H1 (cell line): Measurements from ENCODE around the gene SCGB2A2. TPM values are rescaled to one million over a fixed set of nuclear protein-coding genes. Genes with fewer than 3 reads are reported as not detected.

Experiments used
- CTCF ChIA-PET: fragments of 300-600 bp; sonication (Branson Sonifier 250); formaldehyde crosslinking; loops from one replicate; lab custom pipeline; 2021; ENCODE audit not compliant: partially characterized antibody; lab: Charles Lee
- POLR2A ChIA-PET: fragments of 300-600 bp; sonication (Branson Sonifier 250); formaldehyde crosslinking; loops from one replicate; lab custom pipeline; 2021; ENCODE audit warnings: inconsistent platforms; ENCODE audit not compliant: partially characterized antibody; lab: Charles Lee
- DNase-seq, 2 experiments: peaks; one replicate each; pipeline versions ENCODE4 v3.0.0 to v3.0.0-alpha.2; 2010 to 2022; ENCODE audit warnings: low spot score in 2 of 2, low read depth in 1 of 2, mixed read lengths in 1 of 2
- FAIRE-seq: peaks from 2 replicates; lab custom pipeline; 2011; peaks lifted over from hg19 to GRCh38; lab: Jason Lieb, UNC
- H2AFZ ChIP-seq: 2 replicates; pipeline ENCODE4 v1.8.1; 2012; ENCODE audit warnings: low read length, inconsistent platforms
- H2AK5ac ChIP-seq: 2 replicates; pipeline ENCODE4 v1.6.1; 2013; ENCODE audit warnings: low read depth, low read length
- H2BK120ac ChIP-seq: replicated peaks from 2 replicates; pipeline ENCODE3; 2013; ENCODE audit warnings: low read depth, low read length, inconsistent platforms
- H2BK12ac ChIP-seq: 2 replicates; pipeline ENCODE4 v1.6.1; 2013; ENCODE audit warnings: low read depth, low read length
- H2BK15ac ChIP-seq: 2 replicates; pipeline ENCODE4 v1.6.1; 2013; ENCODE audit warnings: low read length
- H2BK20ac ChIP-seq: 2 replicates; pipeline ENCODE4 v1.6.1; 2013; ENCODE audit warnings: low read length
- H2BK5ac ChIP-seq: 2 replicates; pipeline ENCODE4 v1.6.1; 2013; ENCODE audit warnings: low read depth, low read length
- H3K14ac ChIP-seq: 2 replicates; pipeline ENCODE4 v1.6.1; 2013; ENCODE audit warnings: inconsistent platforms; ENCODE audit not compliant: insufficient read length
- H3K18ac ChIP-seq: 2 replicates; pipeline ENCODE4 v1.6.1; 2013; ENCODE audit warnings: low read length; ENCODE audit errors: extremely low read depth
- H3K23ac ChIP-seq: 2 replicates; pipeline ENCODE4 v1.6.1; 2013; ENCODE audit warnings: inconsistent platforms; ENCODE audit not compliant: insufficient read length
- H3K23me2 ChIP-seq: 2 replicates; pipeline ENCODE4 v1.6.1; 2013; ENCODE audit warnings: low read depth, low read length
- H3K27ac ChIP-seq: 2 replicates; pipeline ENCODE4 v1.6.1; 2011; ENCODE audit warnings: low read depth, low read length, inconsistent platforms
- H3K27me3 ChIP-seq, 4 experiments: replicated peaks in 1 of 4; 1 replicate in 1 of 4; 2 replicates in 3 of 4; pipeline versions ENCODE4 v1.6.1 to v1.8.1; 2011 to 2013; ENCODE audit warnings: low read length in 3 of 4, mild to moderate bottlenecking in 3 of 4, inconsistent platforms in 2 of 4, mixed read lengths in 2 of 4, moderate library complexity in 1 of 4; ENCODE audit not compliant: control insufficient read depth in 3 of 4, insufficient read depth in 3 of 4; ENCODE audit errors: extremely low read depth in 1 of 4
- H3K36me3 ChIP-seq, 4 experiments: 2 replicates each; pipeline versions ENCODE4 v1.6.1 to v1.8.1; 2011 to 2013; ENCODE audit warnings: mild to moderate bottlenecking in 4 of 4, low read length in 3 of 4, moderate library complexity in 2 of 4, control low read depth in 1 of 4, inconsistent platforms in 1 of 4; ENCODE audit not compliant: insufficient read depth in 4 of 4, control insufficient read depth in 2 of 4
- H3K4ac ChIP-seq: replicated peaks from 2 replicates; pipeline ENCODE3; 2013; ENCODE audit warnings: low read length, low read depth, mixed read lengths, inconsistent platforms; ENCODE audit not compliant: insufficient read length
- H3K4me1 ChIP-seq, 4 experiments: replicated peaks in 1 of 4; 1 replicate in 1 of 4; 2 replicates in 3 of 4; pipeline versions ENCODE4 v1.6.1 to v1.8.1; 2011 to 2013; ENCODE audit warnings: low read length in 3 of 4, inconsistent platforms in 2 of 4, mixed read lengths in 1 of 4; ENCODE audit not compliant: insufficient read depth in 4 of 4, control insufficient read depth in 3 of 4
- H3K4me2 ChIP-seq, 2 experiments: 2 replicates each; pipeline versions ENCODE4 v1.6.1 to v1.8.1; 2011 to 2013; ENCODE audit warnings: low read depth in 2 of 2, low read length in 2 of 2, control low read depth in 1 of 2, inconsistent platforms in 1 of 2, mild to moderate bottlenecking in 1 of 2; ENCODE audit not compliant: insufficient read depth in 1 of 2
- H3K4me3 ChIP-seq, 4 experiments: fragments of 200-600, 300-600 bp in 1 of 4; sonication (generic), shearing (Covaris generic), sonication (Bioruptor Twin) in 1 of 4; 2 replicates each; pipeline versions ENCODE4 v1.5.1 to v1.8.1; 2011 to 2016; ENCODE audit warnings: low read length in 4 of 4, low read depth in 3 of 4, control low read depth in 2 of 4, inconsistent platforms in 2 of 4, mild to moderate bottlenecking in 2 of 4, mixed read lengths in 1 of 4, moderate library complexity in 1 of 4; ENCODE audit not compliant: insufficient read depth in 2 of 4; ENCODE audit errors: extremely low read depth in 1 of 4
- H3K56ac ChIP-seq: replicated peaks from 2 replicates; pipeline ENCODE3; 2013; ENCODE audit warnings: low read depth, mild to moderate bottlenecking, mixed read lengths, low read length, inconsistent platforms; ENCODE audit not compliant: insufficient read length
- H3K79me1 ChIP-seq: 2 replicates; pipeline ENCODE4 v1.6.1; 2013; ENCODE audit warnings: low read depth, low read length, control low read depth
- H3K79me2 ChIP-seq, 2 experiments: 2 replicates each; pipeline versions ENCODE4 v1.6.1 to v1.8.1; 2012 to 2013; ENCODE audit warnings: low read length in 2 of 2, mild to moderate bottlenecking in 2 of 2, inconsistent platforms in 1 of 2; ENCODE audit not compliant: insufficient read depth in 2 of 2, control insufficient read depth in 1 of 2
- H3K9ac ChIP-seq, 4 experiments: replicated peaks in 1 of 4; 1 replicate in 1 of 4; 2 replicates in 3 of 4; pipeline versions ENCODE4 v1.6.1 to v1.8.1; 2011 to 2013; ENCODE audit warnings: low read depth in 3 of 4, low read length in 3 of 4, control low read depth in 2 of 4, mild to moderate bottlenecking in 2 of 4, moderate library complexity in 2 of 4, inconsistent platforms in 1 of 4; ENCODE audit errors: extremely low read depth in 1 of 4
- H3K9me3 ChIP-seq, 2 experiments: 2 replicates each; pipeline versions ENCODE4 v1.6.1 to v1.8.1; 2012 to 2013; ENCODE audit warnings: mild to moderate bottlenecking in 2 of 2, moderate library complexity in 2 of 2, control low read depth in 1 of 2, inconsistent platforms in 1 of 2, low read depth in 1 of 2, low read length in 1 of 2, mixed read lengths in 1 of 2; ENCODE audit not compliant: insufficient read depth in 2 of 2
- H4K20me1 ChIP-seq, 2 experiments: replicated peaks in 1 of 2; 2 replicates each; pipeline versions ENCODE3 to v1.8.1; 2011 to 2013; ENCODE audit warnings: inconsistent platforms in 2 of 2, low read length in 2 of 2, mild to moderate bottlenecking in 1 of 2; ENCODE audit not compliant: insufficient read depth in 2 of 2, control insufficient read depth in 1 of 2
- H4K5ac ChIP-seq: 2 replicates; pipeline ENCODE4 v1.6.1; 2013; ENCODE audit warnings: low read length, low read depth, mixed read lengths, inconsistent platforms; ENCODE audit not compliant: insufficient read length
- H4K8ac ChIP-seq: 2 replicates; pipeline ENCODE4 v1.8.0; 2013; ENCODE audit warnings: mild to moderate bottlenecking, moderate library complexity, low read length, inconsistent platforms; ENCODE audit not compliant: insufficient read depth; ENCODE audit errors: extremely low read depth
- H4K91ac ChIP-seq: replicated peaks from 2 replicates; pipeline ENCODE3; 2013; ENCODE audit warnings: low read length, mixed read lengths, inconsistent platforms; ENCODE audit not compliant: insufficient read length
- E2F6 ChIP-seq: IDR thresholded peaks from 2 replicates; pipeline ENCODE4 v1.6.1; 2012; ENCODE audit warnings: inconsistent platforms
- JUND ChIP-seq: IDR thresholded peaks from 2 replicates; pipeline ENCODE4 v1.6.1; 2011; ENCODE audit warnings: mild to moderate bottlenecking, improper control_type of control experiment, low read length
- KDM4A ChIP-seq: IDR thresholded peaks from one replicate; pipeline ENCODE4 v1.7.1; 2012; ENCODE audit warnings: low read depth, mild to moderate bottlenecking, moderate library complexity, low read length, inconsistent platforms; ENCODE audit not compliant: severe bottlenecking
- NANOG ChIP-seq: IDR thresholded peaks from 2 replicates; pipeline ENCODE4 v1.6.1; 2011; ENCODE audit warnings: low read length, low read depth, mild to moderate bottlenecking, inconsistent platforms; ENCODE audit not compliant: insufficient read depth, poor library complexity, severe bottlenecking
- SP1 ChIP-seq: IDR thresholded peaks from 2 replicates; pipeline ENCODE4 v1.6.1; 2011; ENCODE audit warnings: low read depth, low read length
- SRF ChIP-seq: IDR thresholded peaks from 2 replicates; pipeline ENCODE4 v1.6.1; 2011; ENCODE audit warnings: mild to moderate bottlenecking, low read depth, low read length, moderate library complexity
- TEAD4 ChIP-seq: IDR thresholded peaks from 2 replicates; pipeline ENCODE4 v1.6.1; 2012; ENCODE audit warnings: low read depth, low read length, inconsistent platforms, mixed read lengths
- polyA plus RNA-seq, 7 experiments: library from polyadenylated mRNA; depleted of rRNA in 3 of 7; stranded (reverse) in 5 of 7; unstranded in 2 of 7; fragments of >200 nt in 5 of 7; fragments of 200-250 nt in 2 of 7; gene quantifications; 1 replicate in 5 of 7; 2 replicates in 1 of 7; 4 replicates in 1 of 7; pipeline versions ENCODE4 v1.2.1 to v1.2.3, GENCODE V29; 2011 to 2013; ENCODE audit warnings: missing spikeins in 2 of 7, mixed read lengths in 2 of 7
- total RNA-seq: library from RNA; stranded (reverse); fragmentation: NEBNext Ultra II Directional; extraction: Animal tissue kit (Norgen Biotek cat#: 25700); gene quantifications from 2 replicates; pipeline ENCODE4 v1.2.1, GENCODE V29; 2021

Gene SCGB2A2
- total and polyA plus RNA-seq, 2 of the 8 experiments (the other 6 are each of a cell fraction or from before 2014, with no cell fraction given): not detected

- Histone ChIP-seq H3K23ac (no peak overlapping the region), H3K36me3 (no peaks in the 10 kb centered on the region), H3K56ac (no peak overlapping the region), H3K9me3 (no peaks in the 10 kb centered on the region), H4K20me1 (peaks cover 0 to 2% of the 10 kb centered on the region in 2 experiments), H3K79me2 (no peaks in the 10 kb centered on the region), H4K5ac (no peak overlapping the region), H2BK5ac (no peak overlapping the region), H3K23me2 (peaks cover 3% of the 10 kb centered on the region; the same call in 1 of the 2 replicates), H3K9ac (no peak overlapping the region), H3K18ac (no peak overlapping the region), H2AK5ac (no peak overlapping the region), H2BK120ac (no peak overlapping the region), H3K4me1 (no peaks in the 10 kb centered on the region), H2BK12ac (no peak overlapping the region), H3K27me3 (peaks cover 0 to 1% (median 0%) of the 10 kb centered on the region in 4 experiments; a peak in 1 of 7 replicates), H2BK20ac (no peak overlapping the region), H3K79me1 (no peaks in the 10 kb centered on the region), H3K4ac (no peak overlapping the region), H2AFZ (no peak overlapping the region), H4K91ac (no peak overlapping the region), H3K4me3 (no peak overlapping the region), H2BK15ac (no peak overlapping the region), H3K4me2 (no peak overlapping the region), H3K27ac (no peak overlapping the region), H3K14ac (no peak overlapping the region), H4K8ac (no peak overlapping the region)
- no peak for TF ChIP-seq TEAD4
- TF ChIP-seq SRF: no peak
- no peak for TF ChIP-seq JUND
- no peak for TF ChIP-seq NANOG
- TF ChIP-seq KDM4A: no peak
- TF ChIP-seq SP1: no peak
- TF ChIP-seq E2F6: no peak
- DNase-seq (no peak), FAIRE-seq (no peak)
- ChIA-PET CTCF (interaction anchor here (1.2 to 1.3 kb wide), 3 partner anchors 27 to 140 kb away, joined by 3 to 4 read pairs (median 3); no protein-coding TSS in a partner anchor), POLR2A (no interaction called here)
Measured at GRCh38 chr11:62233730-62234129, 36.2 kb upstream of the SCGB2A2 start.
